GM18511 (cell line): ENCODE measurements around the gene WNT3.

Experiments used
- ATAC-seq: cut with Tn5 transposase; IDR thresholded peaks from one replicate; pipeline ENCODE4 v1.9.1; 2021; ENCODE audit warnings: mild to moderate bottlenecking, moderate library complexity; ENCODE audit not compliant: unreplicated experiment

Gene WNT3

DNA sequence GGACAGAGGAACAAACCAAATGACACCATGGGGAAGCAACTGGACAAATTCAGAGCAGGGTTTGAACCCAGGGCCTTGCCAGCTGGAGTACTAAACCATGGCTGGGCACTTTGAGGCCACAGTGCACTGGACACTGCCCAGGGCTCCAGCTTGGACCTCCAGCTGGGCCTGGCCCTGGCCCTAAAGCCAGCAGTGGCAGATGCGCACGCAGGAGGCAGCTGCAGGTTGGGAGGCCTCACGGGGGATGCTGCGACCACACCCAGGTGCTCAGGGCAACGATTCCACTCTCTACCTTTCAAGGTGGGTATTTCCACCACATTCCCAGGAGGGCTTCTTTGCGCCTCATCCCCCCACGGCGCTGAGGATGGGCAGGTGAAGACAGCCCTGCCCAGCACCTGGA is 28.9 kb downstream of the WNT3 start:
- ATAC-seq: no peak

DNA sequence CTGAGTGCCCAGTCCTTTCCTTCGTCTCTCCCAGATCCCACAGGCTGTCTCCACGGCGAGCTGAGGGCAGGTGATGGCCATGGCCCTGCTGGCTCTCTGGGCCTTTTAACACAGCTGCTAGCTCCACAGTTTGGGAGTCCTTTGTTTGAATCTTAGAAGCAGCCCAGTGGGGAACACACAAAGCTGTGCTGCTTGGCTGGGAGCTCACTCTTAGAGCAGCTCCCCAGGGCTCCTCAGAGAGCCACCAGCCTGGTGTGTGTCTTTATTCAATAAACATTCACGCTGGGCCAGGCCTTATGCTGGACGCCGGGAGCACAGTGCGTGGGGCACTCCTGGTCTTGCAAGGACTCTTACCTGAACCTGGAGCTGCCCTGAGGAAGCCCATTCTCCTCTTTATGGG is 29.7 kb downstream of the WNT3 start:
- ATAC-seq: no peak

DNA sequence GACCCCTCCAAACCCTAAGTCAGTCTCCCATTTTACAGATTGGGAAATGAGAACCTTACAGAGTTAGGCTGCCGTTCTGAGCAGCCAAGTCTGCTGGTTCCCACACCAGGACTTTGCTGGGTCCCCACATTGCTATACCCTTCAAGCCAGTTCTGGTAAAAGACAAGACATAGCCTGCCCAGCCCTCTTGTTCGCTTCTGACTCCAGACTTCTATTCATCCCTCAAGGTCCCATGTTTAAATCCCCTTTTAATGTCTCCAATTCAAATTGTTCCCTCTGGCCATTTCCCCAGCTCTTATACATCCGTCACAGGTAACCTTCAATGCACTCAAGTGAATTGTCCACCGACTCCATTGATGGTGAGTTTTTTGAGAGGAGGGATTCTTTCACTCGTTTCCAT is 30.2 kb downstream of the WNT3 start:
- ATAC-seq: no peak

DNA sequence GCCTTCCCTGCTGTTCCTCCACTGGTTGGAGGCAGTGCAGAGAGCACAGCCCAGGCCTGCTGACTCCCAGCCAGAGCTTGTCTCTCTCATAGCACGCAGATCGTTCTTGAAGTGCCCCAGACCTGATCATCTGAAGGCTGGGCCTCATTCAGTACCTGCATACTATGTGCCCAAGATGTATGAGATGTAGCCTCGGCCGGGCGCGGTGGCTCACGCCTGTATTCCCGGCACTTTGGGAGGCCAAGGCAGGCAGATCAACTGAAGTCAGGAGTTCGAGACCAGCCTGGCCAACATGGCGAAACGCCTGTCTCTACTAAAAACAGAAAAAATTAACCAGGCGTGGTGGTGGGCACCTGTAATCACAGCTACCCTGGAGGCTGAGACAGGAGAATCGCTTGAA is 31.0 kb downstream of the WNT3 start:
- no peak for ATAC-seq

DNA sequence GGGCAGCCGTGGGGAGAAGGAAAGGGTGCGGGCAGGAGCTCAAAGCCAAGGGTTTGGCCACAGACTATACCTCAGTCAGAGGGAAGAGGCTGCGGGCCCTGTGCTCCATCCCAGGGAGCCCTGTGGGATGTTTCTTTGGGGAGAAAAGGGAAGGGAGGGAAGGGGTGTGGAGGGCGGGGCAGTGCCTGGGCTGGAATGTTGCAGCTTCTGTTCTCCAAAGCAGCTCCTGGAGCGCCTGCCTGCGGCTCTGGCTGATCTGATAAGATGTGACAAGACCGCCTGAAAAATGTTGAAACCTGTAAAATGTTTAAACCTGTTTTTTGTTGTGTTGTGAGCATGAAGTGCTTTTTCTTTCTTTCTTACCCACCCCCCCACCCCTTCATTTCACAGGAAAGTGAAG is 32.8 kb downstream of the WNT3 start:
- ATAC-seq: no peak

DNA sequence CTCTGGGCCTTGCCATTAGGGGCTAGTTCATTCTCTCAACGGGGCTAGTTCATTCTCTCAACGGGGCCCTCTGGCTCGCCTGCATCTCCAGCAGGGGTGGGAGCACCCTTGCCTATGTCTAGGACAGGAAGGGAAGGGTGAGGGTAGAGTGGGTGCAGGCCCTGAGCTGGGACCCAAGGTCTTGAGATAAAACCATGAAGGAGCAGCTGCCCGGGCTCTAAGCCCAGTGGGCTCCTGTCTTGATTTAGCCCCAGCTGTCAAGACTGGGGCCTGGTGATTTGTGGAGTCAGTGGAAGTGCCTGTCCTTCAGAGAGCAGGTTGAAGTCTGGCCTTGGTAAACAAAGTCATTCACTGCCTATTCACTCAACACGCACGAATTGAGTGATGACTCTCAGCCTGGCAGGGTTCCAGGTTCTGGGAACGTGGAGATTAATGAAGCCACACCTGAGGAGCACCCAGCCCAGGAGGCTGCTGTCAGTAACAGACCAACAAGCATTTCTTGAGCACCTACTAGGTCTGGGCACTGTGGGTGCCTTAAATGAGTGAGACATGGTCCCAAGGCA is 35.4 kb downstream of the WNT3 start:
- no peak for ATAC-seq

DNA sequence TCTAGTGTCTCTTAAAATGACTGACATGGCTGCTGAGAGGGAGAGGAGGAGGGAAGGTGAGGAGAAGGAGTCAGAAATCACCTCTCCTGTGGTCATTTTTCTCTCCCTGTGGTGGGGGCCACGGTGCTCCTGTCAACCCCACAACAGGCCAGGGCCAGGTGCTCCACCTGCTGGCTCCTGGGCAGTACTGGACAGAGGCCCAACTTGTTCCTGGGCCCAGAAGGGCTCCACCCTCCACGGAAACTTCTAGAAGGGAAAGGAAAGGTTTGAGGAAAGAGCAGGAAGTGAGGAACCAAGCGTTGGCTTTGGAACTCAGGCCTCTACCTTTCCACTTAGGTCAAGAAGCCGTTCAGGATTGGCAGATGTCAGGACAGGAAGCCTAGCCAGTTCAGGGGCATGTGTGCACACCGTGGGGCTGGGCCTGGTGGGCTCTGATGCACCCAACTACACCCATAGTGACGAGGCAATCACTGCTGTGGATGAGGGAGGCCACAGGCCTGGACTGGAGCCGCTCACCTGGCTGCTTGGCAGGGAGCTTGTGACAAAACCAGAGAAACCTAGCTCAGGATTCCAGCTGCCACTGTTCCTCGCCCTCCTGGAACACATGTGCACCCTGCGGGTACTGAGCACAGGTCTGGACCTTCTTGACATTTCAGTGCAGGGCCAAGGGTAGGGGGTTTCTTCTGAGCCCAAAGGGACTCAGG is 36.1 kb downstream of the WNT3 start:
- no peak for ATAC-seq

DNA sequence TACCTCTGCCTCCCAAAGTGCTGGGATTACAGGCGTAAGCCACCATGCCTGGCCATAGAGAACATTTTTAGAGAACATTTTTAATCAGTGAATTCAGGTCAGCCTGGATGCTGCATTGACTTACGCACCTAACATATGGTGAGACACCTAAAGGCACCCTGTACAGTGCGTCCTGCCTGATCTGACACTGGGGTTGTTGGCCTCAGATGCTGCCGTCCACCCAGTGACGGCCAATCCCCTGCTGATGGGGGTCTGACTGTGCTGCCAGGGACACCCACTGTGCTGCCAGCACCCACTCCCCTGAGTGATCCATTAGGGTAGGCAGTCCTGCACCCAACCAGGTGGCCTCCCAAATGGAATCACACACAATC is 38.5 kb downstream of the WNT3 start:
- ATAC-seq: no peak

DNA sequence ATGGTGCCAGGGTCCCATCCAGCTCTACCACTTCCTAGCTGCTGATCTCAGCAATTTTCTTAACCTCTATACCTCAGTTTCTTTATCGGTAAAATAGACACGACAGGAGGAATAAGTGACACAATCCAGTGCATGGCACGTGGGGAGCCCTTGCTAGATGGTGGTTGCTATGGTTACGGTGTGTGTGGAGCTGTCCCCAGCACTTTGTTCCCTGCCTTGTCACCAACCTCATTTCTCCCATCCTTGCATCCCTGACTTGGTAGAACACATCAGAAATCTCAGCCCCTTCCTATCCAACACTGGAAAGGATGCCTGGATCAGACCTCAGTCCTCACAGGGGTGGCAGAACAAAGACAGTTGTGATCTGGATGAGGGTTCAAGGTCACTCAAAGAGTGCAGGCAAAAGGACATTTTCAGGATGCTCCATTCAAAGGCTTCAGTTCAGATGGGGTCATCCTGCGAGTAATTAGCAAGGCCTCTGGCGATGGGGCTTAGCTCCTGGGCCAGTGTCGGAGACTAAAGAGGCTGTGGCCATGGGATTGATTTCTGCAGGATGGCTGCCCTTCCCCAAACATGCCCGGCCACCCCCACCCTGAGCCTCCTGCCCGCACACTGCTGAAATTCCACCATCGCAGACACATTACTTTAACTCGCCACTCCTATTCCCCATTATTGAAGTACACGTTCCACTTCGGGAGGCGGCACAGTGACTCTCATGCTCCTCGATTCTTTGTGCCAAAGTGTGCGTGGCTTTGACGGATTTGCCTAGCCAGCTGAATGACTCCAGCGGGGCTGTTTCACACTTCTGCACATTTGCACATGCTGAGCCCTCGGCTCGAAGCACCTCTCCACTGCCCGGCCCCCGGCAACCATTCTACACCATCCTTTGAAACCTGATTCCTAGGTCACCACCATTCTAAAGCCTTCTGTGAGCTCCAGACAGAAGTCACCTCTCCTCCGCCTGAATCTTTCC is 40.3 kb downstream of the WNT3 start:
- ATAC-seq: no peak

DNA sequence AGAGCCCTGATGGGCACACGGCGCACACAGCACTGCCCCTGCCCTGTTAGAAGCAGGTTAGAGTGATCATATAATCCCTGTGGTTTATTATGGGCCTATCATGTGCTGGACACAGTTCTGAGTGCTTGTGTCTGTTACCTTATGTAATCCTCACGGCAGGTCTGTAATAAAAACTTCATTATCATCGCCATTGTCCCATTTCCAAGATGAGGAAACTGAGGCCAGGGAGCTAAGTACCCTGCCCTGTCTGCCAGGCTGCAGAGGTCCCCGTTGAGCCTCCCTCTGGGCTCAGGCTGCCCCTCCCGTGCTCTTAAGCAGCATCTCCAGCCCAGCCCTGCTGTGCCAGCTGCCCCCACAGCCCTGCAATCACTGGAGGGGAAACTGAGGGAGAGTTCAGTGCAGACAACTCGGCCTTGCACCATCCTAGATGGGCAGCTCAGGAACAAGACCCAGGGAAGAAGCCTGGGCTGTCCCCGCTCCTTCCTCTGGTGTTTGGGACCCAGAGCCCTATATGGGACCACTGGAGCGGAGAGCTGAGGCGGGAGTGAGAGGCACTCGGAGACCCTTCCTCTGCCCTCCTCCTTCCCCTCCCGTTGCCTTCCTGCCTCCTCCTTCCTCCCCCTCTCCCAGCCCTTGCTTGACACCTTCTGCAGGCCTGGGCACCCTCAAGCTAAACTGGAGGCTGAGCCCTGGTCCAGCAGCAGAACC is 42.0 kb downstream of the WNT3 start:
- ATAC-seq: no peak

DNA sequence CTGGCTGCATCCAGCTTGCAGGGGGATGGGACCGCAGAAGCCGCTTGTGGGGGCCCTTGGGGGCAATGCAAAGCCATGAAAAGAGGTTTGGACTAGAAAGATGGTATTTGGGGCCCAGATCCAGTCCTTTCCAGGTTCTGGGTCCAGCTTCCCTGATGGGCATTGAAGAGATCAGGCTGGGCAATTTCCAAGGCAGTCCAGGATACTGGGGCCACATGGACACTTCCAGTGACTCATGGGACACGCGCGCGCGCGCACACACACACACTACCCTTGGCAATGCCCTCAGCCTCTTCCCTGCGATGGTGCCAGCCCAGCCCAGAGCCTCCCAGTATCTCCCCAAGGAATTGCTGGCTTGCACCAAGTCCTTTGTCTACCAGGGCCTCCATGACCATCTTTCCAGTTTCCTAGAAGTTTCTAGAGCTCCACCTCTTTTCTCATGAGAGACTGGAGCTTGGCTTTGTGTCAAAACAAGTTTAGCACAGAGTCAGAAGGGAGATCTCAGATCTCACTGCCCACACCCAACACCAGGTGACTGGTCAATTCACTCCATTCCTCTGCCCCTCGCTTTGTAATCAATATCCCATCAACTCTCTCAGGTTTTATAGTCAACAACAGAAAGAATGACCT is 44.3 kb downstream of the WNT3 start:
- no peak for ATAC-seq

DNA sequence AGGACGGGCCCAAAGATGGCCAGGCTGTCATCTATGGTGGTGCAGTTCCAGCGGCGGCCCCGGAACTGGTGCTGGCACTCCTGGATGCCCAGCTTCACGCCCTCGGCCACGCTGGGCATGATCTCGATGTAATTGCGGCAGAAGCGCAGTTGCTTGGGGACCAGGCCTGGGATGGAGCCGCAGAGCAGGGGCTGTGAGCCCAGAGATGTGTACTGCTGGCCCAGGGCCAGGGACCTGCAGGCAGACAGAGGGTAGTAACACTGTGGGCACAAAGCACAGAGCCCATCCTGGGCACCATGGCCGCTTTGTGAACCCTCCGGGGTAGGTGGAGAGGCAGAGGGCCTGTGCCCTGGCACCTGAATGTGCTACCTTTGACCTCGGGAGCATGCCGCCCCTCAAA is 44.8 kb downstream of the WNT3 start:
- ATAC-seq: no peak

DNA sequence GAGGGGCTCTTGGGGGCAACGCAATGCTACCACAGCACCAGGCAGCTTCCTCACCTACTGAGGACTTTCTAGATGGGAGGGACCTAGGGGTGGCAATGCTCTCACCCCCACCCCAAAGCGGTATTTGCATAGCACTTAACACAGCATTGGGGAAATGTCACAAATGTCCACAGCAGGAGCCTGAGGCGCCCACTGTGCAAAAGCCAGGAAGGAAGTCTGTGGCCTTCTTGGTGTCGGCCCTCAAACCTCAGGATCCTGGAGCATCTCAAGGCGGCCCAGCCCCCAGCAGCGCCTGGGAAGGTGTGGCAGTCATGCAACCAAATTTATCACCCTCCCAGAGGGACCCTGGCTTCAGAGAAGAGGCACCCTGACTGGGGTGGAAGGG is 45.3 kb downstream of the WNT3 start:
- no peak for ATAC-seq

DNA sequence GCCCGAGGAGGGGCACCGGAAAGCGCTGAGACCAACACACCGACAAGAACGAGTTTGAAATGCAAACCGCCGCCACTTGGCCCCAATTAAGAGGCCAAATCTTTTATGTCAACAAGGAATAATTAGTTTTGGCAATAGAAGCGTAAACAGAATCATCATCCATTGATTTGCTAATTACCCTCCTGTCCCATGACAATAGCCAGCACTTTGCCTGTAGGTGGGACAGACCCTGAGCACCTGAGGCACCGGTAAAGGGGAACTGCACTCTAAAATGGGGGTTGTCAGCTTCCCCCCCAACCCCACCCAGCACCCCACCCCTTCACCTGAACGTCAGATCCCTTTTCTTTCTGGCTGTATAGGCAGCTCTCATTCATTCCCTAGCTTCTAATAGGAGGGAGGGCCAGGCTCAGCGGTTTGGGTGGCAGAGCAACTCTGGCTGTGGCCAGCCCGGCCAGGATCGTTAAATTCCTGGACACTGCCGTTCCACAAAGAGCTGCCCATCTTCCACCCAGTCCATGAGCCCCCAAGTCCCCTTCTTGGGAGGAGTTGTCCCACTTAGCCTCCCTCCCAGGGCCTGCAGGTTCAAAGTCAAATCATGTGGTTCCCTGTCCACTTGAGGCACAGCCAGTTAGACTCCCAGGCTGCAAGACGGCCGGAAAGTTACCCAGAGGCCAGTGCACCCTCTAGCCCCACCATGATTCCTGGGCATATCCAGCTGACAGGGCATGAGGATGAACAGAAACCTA is 45.8 kb downstream of the WNT3 start:
- ATAC-seq: no peak

DNA sequence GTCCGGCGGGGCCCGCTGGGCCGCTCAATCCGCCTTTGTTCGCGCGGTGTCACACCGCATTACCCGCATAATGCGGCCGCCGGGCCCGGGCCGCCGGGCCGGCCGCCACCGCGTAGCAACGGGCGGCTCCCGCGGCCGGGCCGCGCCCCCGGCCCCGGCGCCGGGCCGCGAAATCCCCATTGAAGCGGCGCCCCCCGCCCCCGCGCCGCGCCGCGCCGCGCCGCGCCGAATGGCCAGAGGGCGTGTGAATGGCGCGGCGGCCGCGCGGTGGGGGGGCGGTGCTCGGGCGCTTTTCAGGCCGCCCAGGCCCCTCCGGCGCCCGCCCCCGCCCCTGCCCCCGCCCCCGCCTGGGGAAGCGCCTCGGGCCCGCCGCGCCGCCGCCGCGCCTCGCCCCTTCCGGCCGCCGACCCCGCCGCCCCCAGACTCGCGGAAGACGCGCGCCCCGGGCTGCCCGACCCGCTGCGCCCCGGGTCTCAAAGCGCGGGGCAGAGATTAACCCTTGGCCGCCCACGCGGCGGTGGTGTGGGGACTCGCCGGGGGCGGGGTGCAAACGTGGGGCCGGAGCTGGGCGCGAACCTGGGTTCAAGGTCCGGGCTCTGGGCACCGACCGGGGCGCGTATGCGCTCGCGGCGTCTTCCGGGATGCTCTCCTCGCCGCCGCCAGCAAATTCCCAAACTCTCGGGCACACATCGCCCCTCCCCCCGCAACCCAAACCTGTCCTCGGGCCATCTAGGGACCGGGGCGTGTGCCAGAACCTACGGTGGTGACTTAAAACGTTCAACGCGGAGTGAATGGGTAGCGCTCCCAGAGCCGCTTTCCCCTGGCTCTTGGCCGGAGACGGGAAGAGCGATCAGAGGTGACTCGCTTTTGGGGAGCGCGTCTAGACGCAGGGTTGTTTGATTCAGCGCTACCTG is 46.7 kb downstream of the WNT3 start:
- no peak for ATAC-seq

DNA sequence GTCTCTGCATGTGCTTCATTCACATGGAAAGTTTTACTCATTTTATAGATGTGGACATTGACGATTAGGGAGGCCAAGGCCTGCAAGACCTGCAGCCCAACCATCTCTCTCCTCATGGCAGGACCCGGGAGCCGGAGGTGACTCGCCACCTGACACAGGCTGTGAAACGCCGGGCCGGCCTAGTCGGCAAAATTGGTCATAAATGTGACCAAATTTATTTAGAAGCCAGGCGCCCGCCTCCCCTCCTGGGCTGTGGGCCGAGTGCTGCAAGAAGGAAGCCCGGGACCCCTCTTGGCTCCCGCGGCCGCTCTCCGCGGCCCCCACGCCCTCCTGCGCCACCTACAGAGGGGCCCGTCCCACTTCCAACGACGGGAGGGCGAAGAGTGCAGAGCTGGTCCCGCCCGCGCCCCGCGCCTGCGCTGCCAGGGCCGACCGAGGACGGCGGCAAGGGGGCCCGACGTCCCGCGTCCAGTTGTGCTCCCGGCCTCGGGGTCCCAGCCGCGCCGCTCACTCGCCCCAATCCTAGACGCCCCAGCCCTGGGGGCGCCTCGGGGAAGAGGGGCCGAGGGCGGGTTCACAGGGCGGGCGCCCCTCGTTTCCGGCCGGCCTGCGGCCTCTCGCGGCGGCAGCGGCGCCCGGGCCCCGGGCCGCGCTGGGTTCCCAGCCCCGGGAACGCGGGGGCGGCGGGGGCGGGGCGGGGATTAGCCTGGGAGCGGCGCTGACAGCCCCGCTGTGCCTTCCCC is 47.5 kb downstream of the WNT3 start:
- ATAC-seq: no peak

DNA sequence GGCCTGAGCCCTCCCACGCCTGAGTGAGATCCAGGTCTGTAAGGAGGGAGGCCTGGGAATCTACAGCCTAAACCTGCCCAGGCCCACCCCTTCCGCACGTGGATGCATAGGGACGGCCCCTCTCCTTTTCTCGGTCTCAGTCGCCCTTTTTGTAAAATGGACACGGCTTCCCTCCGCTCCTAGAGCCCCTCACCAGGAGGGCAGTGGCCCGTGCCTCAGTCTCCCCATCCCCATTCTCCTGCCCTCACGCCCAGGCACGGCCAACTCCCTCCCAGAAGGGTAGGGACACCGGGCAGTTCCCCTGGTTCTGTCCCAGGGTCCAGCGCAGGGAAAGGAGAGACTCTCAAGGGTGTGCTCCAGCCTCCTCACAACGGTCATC is 48.1 kb downstream of the WNT3 start:
- no peak for ATAC-seq
